Cerebellar nuclear complex (tissue), 1 donor: ENCODE measurements around the gene NETO2.
A peak's percentile ranks its signal among the peaks of the same experiment; 100 is the strongest.
"Not testable (repeated sequence)": the region's sequence is repeated elsewhere in the genome, so short reads cannot be mapped to it uniquely, and the experiment has no call there.

Experiments used
- DNase-seq, 2 experiments: peaks; one replicate each; lab custom pipeline; 2025; lab: John Stamatoyannopoulos, UW

The NETO2 gene

GRCh38 chr16:47143677-47144558 is at the start of gene NETO2:
NETO2 (minus strand) TSS chr16:47143945; CDS start chr16:47143612, 333 bp downstream.
- DNase-seq: no peak

GRCh38 chr16:47182318-47182717 is 38.6 kb upstream of the NETO2 start:
- no peak for DNase-seq

- not testable (repeated sequence) for DNase-seq
Measured at GRCh38 chr16:47181066-47181465, 37.3 kb upstream of the NETO2 start.

- no peak for DNase-seq
Measured at GRCh38 chr16:47180073-47180472, 36.3 kb upstream of the NETO2 start.

- no peak for DNase-seq
Measured at GRCh38 chr16:47175152-47175551, 31.4 kb upstream of the NETO2 start.

GRCh38 chr16:47162670-47163420 is 19.1 kb upstream of the NETO2 start:
- DNase-seq: no peak

- DNase-seq: no peak
Measured at GRCh38 chr16:47161464-47161863, 17.7 kb upstream of the NETO2 start.

GRCh38 chr16:47160422-47160821 is 16.7 kb upstream of the NETO2 start:
- no peak for DNase-seq

GRCh38 chr16:47158992-47159391 is 15.2 kb upstream of the NETO2 start:
- DNase-seq: no peak

- no peak for DNase-seq
Measured at GRCh38 chr16:47156680-47157215, 13.0 kb upstream of the NETO2 start.

GRCh38 chr16:47152501-47152900 is 8.8 kb upstream of the NETO2 start:
- DNase-seq: not testable (repeated sequence)

- no peak for DNase-seq
Measured at GRCh38 chr16:47150067-47150466, 6.3 kb upstream of the NETO2 start.

GRCh38 chr16:47144559-47144877 is 773 bp upstream of the NETO2 start:
- DNase-seq: no peak

- no peak for DNase-seq
Measured at GRCh38 chr16:47142821-47143676, 696 bp downstream of the NETO2 start.

GRCh38 chr16:47142486-47142820 is 1.3 kb downstream of the NETO2 start:
- no peak for DNase-seq

- peak; percentile 70 to 98 for DNase-seq
Measured at GRCh38 chr16:47141773-47142485, 1.8 kb downstream of the NETO2 start.

- DNase-seq: no peak
Measured at GRCh38 chr16:47140686-47141085, 3.1 kb downstream of the NETO2 start.

GRCh38 chr16:47139561-47140185 is 4.1 kb downstream of the NETO2 start:
- DNase-seq: no peak

GRCh38 chr16:47137925-47138324 is 5.8 kb downstream of the NETO2 start:
- DNase-seq: not testable (repeated sequence)

GRCh38 chr16:47136099-47136842 is 7.5 kb downstream of the NETO2 start:
- DNase-seq: no peak
